HCT116 (cell line): ENCODE data around the gene ZNF618. TPM values are rescaled to one million over a fixed set of nuclear protein-coding genes. Genes with fewer than 3 reads are reported as not detected.

Experiments
- ATAC-seq: fragments of 200-7000 bp; cut with Tn5 transposase; 2 replicates; pipeline ENCODE4 v1.9.1; 2020; ENCODE audit warnings: mild to moderate bottlenecking, moderate library complexity
- BruUV-seq: library from RNA; stranded (reverse); fragments of 400-500 nt; replicated peaks from 2 replicates; lab custom pipeline; 2021; lab: Mats Ljungman, UMichigan
- CTCF ChIA-PET: fragments of 300-600 bp; sonication (Branson Sonifier 250); formaldehyde crosslinking; loops from one replicate; lab custom pipeline; 2021; ENCODE audit warnings: antibody characterized with exemption; lab: Charles Lee
- POLR2A ChIA-PET: fragments of 300-600, 350-600 bp; sonication (Branson Sonifier 250); formaldehyde crosslinking; loops from one replicate; lab custom pipeline; 2021; ENCODE audit warnings: antibody characterized with exemption; lab: Charles Lee
- RAD21 ChIA-PET, 2 experiments: fragments of 300-600 bp; sonication (Branson Sonifier 250); formaldehyde crosslinking; loops; one replicate each; lab custom pipeline; 2023; ENCODE audit warnings: low total read pairs in 2 of 2; ENCODE audit not compliant: uncharacterized antibody in 2 of 2, unreplicated experiment in 2 of 2, low non-redundant PET in 1 of 2; lab: Charles Lee
- DNase-seq: peaks from one replicate; pipeline ENCODE4 v3.0.0-alpha.2; 2010; ENCODE audit warnings: low read depth, low spot score
- H2AFZ ChIP-seq: fragments of 200-600 bp; shearing (Covaris generic), sonication (generic); 2 replicates; pipeline ENCODE4 v1.6.1; 2017; ENCODE audit warnings: low read depth, mixed run types, mixed read lengths, antibody characterized with exemption, low read length; ENCODE audit not compliant: poor library complexity, severe bottlenecking
- H3K27ac ChIP-seq: 2 replicates; pipeline ENCODE4 v1.5.1; 2012; ENCODE audit warnings: low read depth, low read length
- H3K27me3 ChIP-seq: fragments of 200-600 bp; sonication (generic); 2 replicates; pipeline ENCODE4 v1.6.1; 2016; ENCODE audit warnings: mixed run types, low read length, mixed read lengths; ENCODE audit not compliant: insufficient read depth
- H3K36me3 ChIP-seq, 2 experiments: fragments of 200-500 bp in 1 of 2; fragments of 200-600 bp in 1 of 2; sonication (Bioruptor generic) in 1 of 2; sonication (generic) in 1 of 2; 2 replicates each; pipeline versions ENCODE4 v1.5.1 to v1.6.1; 2014 to 2016; ENCODE audit warnings: low read length in 2 of 2, inconsistent platforms in 1 of 2, mixed read lengths in 1 of 2, mixed run types in 1 of 2; ENCODE audit not compliant: insufficient read depth in 2 of 2, control insufficient read depth in 1 of 2
- H3K4me1 ChIP-seq, 2 experiments: fragments of 200-600 bp in 1 of 2; sonication (generic) in 1 of 2; 2 replicates each; pipeline versions ENCODE4 v1.5.1 to v1.6.1; 2012 to 2017; ENCODE audit warnings: low read length in 2 of 2, inconsistent platforms in 1 of 2, mild to moderate bottlenecking in 1 of 2, mixed read lengths in 1 of 2, mixed run types in 1 of 2, moderate library complexity in 1 of 2; ENCODE audit not compliant: insufficient read depth in 2 of 2, control insufficient read depth in 1 of 2
- H3K4me2 ChIP-seq: fragments of 200-600 bp; sonication (generic); 2 replicates; pipeline ENCODE4 v1.6.1; 2017; ENCODE audit warnings: mixed run types, low read length, mixed read lengths
- H3K4me3 ChIP-seq, 2 experiments: fragments of 200-600 bp in 1 of 2; sonication (generic) in 1 of 2; replicated peaks in 1 of 2; 2 replicates each; pipeline ENCODE4 v1.5.1; 2011 to 2016; ENCODE audit warnings: low read length in 2 of 2, control low read depth in 1 of 2, low read depth in 1 of 2, mild to moderate bottlenecking in 1 of 2, mixed read lengths in 1 of 2, mixed run types in 1 of 2
- H3K79me2 ChIP-seq: fragments of 200-600 bp; sonication (generic); 2 replicates; pipeline ENCODE4 v1.6.1; 2017; ENCODE audit warnings: mild to moderate bottlenecking, mixed run types, low read length, moderate library complexity, mixed read lengths; ENCODE audit not compliant: insufficient read depth
- H3K9ac ChIP-seq: fragments of 200-600 bp; sonication (generic); 2 replicates; pipeline ENCODE4 v1.6.1; 2016; ENCODE audit warnings: low read length, mixed read lengths
- H3K9me2 ChIP-seq: fragments of 200-600 bp; sonication (generic), shearing (Covaris generic); 2 replicates; pipeline ENCODE4 v1.6.1; 2017; ENCODE audit warnings: mixed run types, mild to moderate bottlenecking, moderate library complexity; ENCODE audit not compliant: insufficient read depth
- H3K9me3 ChIP-seq, 2 experiments: fragments of 200-500 bp in 1 of 2; fragments of 200-600 bp in 1 of 2; sonication (Bioruptor generic) in 1 of 2; sonication (generic) in 1 of 2; 2 replicates each; pipeline ENCODE4 v1.6.1; 2014 to 2017; ENCODE audit warnings: low read length in 2 of 2, mixed read lengths in 2 of 2, inconsistent platforms in 1 of 2, low read depth in 1 of 2, mild to moderate bottlenecking in 1 of 2, mixed run types in 1 of 2, moderate library complexity in 1 of 2; ENCODE audit not compliant: control insufficient read depth in 1 of 2, insufficient read depth in 1 of 2
- H4K20me1 ChIP-seq: fragments of 200-600 bp; sonication (generic), shearing (Covaris generic); 2 replicates; pipeline ENCODE4 v1.6.1; 2017; ENCODE audit warnings: mixed run types, mild to moderate bottlenecking, moderate library complexity; ENCODE audit not compliant: insufficient read depth
- CBX3 ChIP-seq: IDR thresholded peaks from 2 replicates; pipeline ENCODE4 v1.6.1; 2012; ENCODE audit warnings: low read depth
- JUND ChIP-seq: IDR thresholded peaks from 2 replicates; pipeline ENCODE4 v1.6.1; 2012
- POLR2A ChIP-seq: IDR thresholded peaks from 2 replicates; pipeline ENCODE4 v1.7.0; 2011; ENCODE audit warnings: borderline replicate concordance; ENCODE audit not compliant: insufficient read depth, insufficient read length; ENCODE audit errors: extremely low read depth
- TCF7L2 ChIP-seq: IDR thresholded peaks from 2 replicates; pipeline ENCODE4 v1.7.0; 2011; ENCODE audit warnings: borderline replicate concordance, inconsistent platforms; ENCODE audit not compliant: insufficient read depth, insufficient read length; ENCODE audit errors: extremely low read depth
- YY1 ChIP-seq: IDR thresholded peaks from 2 replicates; pipeline ENCODE4 v1.6.1; 2011; ENCODE audit warnings: low read length, low read depth, moderate library complexity, mild to moderate bottlenecking; ENCODE audit not compliant: insufficient replicate concordance; ENCODE audit errors: extremely low read depth
- ZNF274 ChIP-seq: fragments of 200-500 bp; sonication (Bioruptor generic); IDR thresholded peaks from 2 replicates; pipeline ENCODE4 v1.6.1; 2014; ENCODE audit warnings: mild to moderate bottlenecking, low read depth, low read length, inconsistent platforms
- intact Hi-C: fragments of 100-400 bp; cut with micrococcal nuclease; formaldehyde crosslinking; loops from 2 replicates; pipeline ENCODE4 v1.10.0; 2022
- total RNA-seq: library from RNA; stranded (reverse); gene quantifications from one replicate; pipeline ENCODE4 v1.2.1, GENCODE V29; 2021; ENCODE audit not compliant: unreplicated experiment
- TF ChIP-seq, protein P1 (sequence below), 3 experiments: fragments of 200-600 bp in 1 of 3; sonication (generic) in 1 of 3; IDR thresholded peaks in 2 of 3; conservative IDR thresholded peaks in 1 of 3; 2 replicates each; pipeline ENCODE4 v1.5.1; 2012 to 2017; ENCODE audit warnings: low read depth in 2 of 3, low read length in 2 of 3, antibody characterized with exemption in 1 of 3, borderline replicate concordance in 1 of 3, control low read depth in 1 of 3, mild to moderate bottlenecking in 1 of 3, mixed read lengths in 1 of 3, mixed run types in 1 of 3, moderate library complexity in 1 of 3; ENCODE audit not compliant: insufficient read depth in 1 of 3
- TF ChIP-seq, protein P2 (sequence below): IDR thresholded peaks from 2 replicates; pipeline ENCODE4 v1.6.1; 2012

ZNF618 gene
- total RNA-seq, 1 experiment from 2014 or later = 13.5 TPM

DNA sequence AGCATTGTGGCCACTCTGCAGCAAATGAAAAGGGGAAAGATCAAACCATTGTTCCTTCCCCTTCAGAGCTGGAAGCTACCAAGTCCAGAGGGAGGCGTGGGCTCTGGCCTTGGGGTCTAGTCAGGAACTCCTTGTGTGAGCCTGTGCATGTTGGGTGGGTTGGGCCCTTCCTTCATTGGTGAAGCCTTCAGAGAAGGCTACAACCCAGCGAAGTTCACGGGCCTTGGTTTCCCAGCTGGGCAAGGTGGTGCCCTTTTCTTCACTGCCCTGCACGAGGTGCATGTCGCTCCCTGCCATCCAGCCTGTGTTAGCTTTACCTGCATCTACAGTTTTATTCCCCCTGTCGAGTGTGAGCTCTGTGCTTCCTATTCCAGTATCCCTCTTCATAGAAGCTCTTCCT is 84.7 kb downstream of the ZNF618 start:
- TF ChIP-seq JUND (no peak), ZNF274 (no peak), YY1 (no peak), POLR2A (no peak), CBX3 (no peak), TCF7L2 (no peak)
- TF ChIP-seq, protein P1, sequence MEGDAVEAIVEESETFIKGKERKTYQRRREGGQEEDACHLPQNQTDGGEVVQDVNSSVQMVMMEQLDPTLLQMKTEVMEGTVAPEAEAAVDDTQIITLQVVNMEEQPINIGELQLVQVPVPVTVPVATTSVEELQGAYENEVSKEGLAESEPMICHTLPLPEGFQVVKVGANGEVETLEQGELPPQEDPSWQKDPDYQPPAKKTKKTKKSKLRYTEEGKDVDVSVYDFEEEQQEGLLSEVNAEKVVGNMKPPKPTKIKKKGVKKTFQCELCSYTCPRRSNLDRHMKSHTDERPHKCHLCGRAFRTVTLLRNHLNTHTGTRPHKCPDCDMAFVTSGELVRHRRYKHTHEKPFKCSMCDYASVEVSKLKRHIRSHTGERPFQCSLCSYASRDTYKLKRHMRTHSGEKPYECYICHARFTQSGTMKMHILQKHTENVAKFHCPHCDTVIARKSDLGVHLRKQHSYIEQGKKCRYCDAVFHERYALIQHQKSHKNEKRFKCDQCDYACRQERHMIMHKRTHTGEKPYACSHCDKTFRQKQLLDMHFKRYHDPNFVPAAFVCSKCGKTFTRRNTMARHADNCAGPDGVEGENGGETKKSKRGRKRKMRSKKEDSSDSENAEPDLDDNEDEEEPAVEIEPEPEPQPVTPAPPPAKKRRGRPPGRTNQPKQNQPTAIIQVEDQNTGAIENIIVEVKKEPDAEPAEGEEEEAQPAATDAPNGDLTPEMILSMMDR (IDR thresholded peaks at IDR 0.05 in 2 of 3, conservative IDR thresholded peaks at IDR 0.05 in 1 of 3; ENCODE audit: borderline replicate concordance in 1 of 3, insufficient read depth in 1 of 3, low read depth in 2 of 3, low read length in 2 of 3) = no peak
- TF ChIP-seq, protein P2, sequence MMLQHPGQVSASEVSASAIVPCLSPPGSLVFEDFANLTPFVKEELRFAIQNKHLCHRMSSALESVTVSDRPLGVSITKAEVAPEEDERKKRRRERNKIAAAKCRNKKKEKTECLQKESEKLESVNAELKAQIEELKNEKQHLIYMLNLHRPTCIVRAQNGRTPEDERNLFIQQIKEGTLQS = no peak
- no peaks in the 10 kb centered on the region for H3K79me2 ChIP-seq
- no peak overlapping the region for H3K4me3 ChIP-seq
- no peaks in the 10 kb centered on the region for H3K36me3 ChIP-seq
- no peak overlapping the region for H2AFZ ChIP-seq
- POLR2A ChIA-PET = no interaction called here
- no peak overlapping the region for H3K4me2 ChIP-seq
- H3K27ac ChIP-seq = no peak overlapping the region
- no peaks in the 10 kb centered on the region for H3K9me2 ChIP-seq
- no peaks in the 10 kb centered on the region for H3K9me3 ChIP-seq
- ATAC-seq = no peak
- RAD21 ChIA-PET = no interaction called here
- intact Hi-C loops = loop anchor here (5.0 kb wide), 1 partner anchor 153 kb away; no protein-coding TSS in a partner anchor
- CTCF ChIA-PET = no interaction called here
- DNase-seq = no peak
- BruUV-seq = no TSS peak
- H4K20me1 ChIP-seq = no peaks in the 10 kb centered on the region
- no peak overlapping the region for H3K9ac ChIP-seq
- H3K27me3 ChIP-seq = no peaks in the 10 kb centered on the region
- peaks cover 8 to 9% of the 10 kb centered on the region in 2 experiments for H3K4me1 ChIP-seq
